Renal cortex interstitium (tissue), 15 donors: ENCODE data around the gene MINDY4B. TPM values are rescaled to one million over a fixed set of nuclear protein-coding genes. Genes with fewer than 3 reads are reported as not detected.

ENCODE experiments used
- DNase-seq, 11 donors: peaks; one replicate each; pipeline ENCODE4 v3.0.0-alpha.2; 2013; ENCODE audit warnings: low read depth in 9 of 11, low spot score in 4 of 11; ENCODE audit errors: extremely low read depth in 1 of 11
- long read RNA-seq, 16 experiments: transcript quantifications; one replicate each; lab custom pipeline, GENCODE V29; 2026
- polyA plus RNA-seq, 3 donors: library from polyadenylated mRNA; unstranded; fragments of 120-200 nt; gene quantifications; one replicate each; pipeline ENCODE4 v1.2.1, GENCODE V29; 2013; ENCODE audit not compliant: insufficient read length in 3 of 3

MINDY4B gene
- not detected for polyA plus RNA-seq
- long read RNA-seq, donor 1: 0 reads
- long read RNA-seq, donor 2: 0 reads
- long read RNA-seq, donor 3: 0 reads
- long read RNA-seq, donor 4: 0 reads
- long read RNA-seq, donor 5: 0 reads
- long read RNA-seq, donor 6: 0 reads
- long read RNA-seq, donor 7: 0 reads
- long read RNA-seq, donor 8: 0 reads
- long read RNA-seq, donor 9: 0 reads
- long read RNA-seq, donor 10: 0 reads
- long read RNA-seq, donor 11: 0 reads
- long read RNA-seq, donor 12: 0 reads
- long read RNA-seq, donor 13: 0 reads
- long read RNA-seq, donor 14: 0 reads
- long read RNA-seq, donor 15: 0 reads
- long read RNA-seq, donor 16: 0 reads

DNA sequence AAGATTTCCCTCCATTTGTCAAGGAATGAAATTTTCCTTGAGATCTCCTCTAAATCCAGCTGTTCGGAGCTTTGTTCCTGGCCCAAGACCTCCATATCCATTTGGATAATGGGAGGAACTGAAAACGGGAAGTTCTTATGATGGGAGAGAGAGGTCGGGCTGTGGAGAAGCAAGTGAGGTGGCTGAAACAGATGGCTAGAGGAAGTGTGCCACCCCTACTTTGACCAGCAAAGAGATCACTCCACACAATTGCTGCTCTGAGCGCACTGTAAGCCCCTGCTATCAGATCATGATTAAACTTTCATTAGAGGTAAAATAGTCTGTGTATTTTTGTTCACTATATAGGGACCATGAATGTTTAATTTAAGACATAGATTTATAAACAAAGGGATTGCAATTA lies at the start of gene MINDY4B:
Gene MINDY4B, minus strand, starts transcription at position 101 of the 400 bp plus-strand sequence. Its CDS starts 0 bp downstream, at position 101.
- no peak for DNase-seq

DNA sequence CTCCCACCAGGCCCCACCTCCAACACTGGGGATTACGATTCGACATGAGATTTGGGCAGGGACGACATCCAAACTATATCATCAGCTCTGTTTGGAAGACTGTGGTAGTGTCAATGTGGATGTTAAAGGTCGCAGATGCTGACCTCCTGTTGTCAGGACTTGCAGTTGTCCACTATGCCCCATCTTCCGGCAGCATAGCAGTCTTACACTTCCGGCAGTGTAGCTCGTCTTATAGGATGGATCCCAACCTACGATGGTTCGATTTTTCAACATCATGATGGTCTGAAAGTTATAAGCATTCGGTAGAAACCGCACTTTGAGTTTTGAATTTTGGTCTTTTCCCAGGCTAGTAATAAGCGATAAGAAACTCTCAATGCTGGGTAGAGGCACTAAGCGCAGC lies 46.7 kb upstream of the MINDY4B start:
- DNase-seq: no peak

DNA sequence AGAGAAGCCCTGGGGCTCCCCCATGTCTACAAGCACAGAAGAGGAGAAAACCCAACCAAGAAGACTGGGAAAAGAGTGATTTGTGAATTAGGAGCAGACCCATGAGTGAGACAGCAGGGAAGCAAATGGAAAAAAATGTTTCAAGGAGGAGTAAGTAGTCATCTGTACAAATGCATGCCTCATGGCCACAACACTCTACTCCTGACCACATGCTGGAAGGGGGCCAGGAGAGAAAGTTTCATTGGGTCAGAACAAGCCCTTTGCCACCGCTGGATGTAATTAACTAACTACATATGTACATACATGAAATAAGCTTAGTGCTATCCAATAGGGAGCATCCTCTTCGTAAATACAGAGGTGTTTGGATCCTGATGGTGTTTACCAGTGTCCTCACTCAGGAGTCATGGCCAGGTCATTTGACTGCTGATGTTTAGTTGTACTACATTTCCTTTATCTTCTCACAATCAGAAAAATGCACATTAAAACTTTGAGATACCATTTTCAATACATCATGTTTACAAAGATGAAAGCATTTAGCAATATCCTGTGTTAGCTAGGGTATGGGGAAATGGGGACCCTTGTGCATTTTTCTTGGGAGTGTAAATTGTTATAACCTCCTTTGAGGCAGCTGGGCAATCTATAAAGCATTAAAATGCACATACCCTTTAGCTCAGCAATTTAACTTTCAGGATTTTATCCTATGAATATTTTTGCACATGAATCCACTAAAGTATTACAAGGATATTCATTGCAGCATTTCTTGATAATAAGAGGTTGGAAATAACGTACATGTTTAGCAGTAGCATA lies 40.2 kb upstream of the MINDY4B start:
- no peak for DNase-seq

DNA sequence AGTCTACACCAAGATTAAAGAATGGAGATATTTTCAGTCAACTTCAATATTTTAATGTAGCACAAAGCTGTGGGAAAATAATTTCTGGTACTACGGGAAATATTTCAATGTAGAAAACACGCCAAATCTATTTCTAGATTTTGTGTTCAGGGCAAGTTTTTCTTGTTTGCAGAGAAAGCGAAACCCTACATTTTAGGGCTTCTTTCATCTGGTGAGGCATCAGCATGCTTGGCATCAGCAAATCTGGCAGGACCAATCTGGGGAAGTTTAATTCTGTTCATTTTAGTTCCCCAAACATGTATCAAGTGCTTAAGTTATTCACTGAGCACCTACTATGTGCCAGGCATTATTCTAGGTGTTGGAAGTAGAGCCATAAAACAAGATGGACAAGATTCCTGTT lies 37.0 kb upstream of the MINDY4B start:
- DNase-seq: no peak

DNA sequence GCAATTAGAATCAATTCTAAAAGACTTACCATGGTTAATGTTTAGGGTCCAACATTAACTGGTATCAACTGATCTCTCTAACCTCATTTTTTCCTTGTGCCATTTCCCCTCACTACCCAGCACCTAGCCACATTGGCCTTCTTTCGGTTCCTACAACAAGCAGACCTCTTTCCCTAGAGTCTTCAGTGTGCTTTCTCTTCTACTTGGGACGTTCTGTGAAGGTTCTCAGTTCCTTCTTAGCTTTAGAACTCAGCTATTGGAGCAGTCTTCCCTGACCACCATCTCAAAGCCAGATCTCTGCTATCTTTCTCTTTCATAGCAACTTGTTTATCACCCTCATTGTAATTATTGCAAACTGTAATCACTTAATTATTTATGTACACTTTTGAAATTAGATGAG lies 31.5 kb upstream of the MINDY4B start:
- no peak for DNase-seq

DNA sequence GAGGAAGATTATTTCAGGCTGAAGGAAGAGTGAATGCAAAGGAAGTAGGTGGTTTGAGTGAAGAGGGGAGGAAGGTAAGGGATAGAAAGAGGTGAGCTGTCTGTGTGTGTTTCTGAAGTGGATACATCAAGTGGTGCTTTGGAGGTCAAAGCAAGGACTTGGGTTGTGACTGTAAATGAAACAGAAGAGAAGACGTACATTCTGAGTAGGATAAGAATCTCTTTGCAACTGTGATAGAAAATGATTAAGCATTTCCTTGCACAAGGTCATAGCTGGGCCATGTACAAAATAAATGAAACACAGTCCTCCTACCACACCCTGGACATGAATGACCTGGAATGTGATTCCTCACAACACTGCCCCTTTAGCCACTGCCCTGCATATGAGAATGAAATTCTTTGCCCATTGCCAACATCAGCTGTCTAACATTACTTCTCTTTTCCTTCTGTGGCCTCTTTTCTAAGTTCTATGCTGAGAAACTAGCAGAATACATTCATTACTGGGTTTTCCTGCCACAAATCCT lies 28.3 kb upstream of the MINDY4B start:
- DNase-seq: no peak

DNA sequence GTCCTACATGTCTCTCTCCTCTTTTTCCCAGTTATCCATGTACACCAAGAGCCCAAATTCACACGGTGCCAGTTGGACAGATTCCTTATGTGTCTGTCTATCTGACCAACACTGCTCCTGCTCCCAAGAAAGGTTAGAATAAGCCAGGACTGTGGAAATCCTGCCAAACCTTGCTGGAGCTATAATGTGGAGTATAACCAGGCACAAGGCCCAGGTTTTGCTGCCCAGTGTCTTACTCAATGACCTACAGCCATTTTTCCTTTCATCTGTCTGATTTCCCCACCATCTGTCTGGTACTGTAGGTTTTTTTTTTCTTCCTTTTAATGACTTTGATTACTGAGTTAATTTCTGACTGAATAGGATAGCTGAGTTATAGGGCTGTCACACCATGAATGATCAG lies 26.5 kb upstream of the MINDY4B start:
- DNase-seq: no peak

DNA sequence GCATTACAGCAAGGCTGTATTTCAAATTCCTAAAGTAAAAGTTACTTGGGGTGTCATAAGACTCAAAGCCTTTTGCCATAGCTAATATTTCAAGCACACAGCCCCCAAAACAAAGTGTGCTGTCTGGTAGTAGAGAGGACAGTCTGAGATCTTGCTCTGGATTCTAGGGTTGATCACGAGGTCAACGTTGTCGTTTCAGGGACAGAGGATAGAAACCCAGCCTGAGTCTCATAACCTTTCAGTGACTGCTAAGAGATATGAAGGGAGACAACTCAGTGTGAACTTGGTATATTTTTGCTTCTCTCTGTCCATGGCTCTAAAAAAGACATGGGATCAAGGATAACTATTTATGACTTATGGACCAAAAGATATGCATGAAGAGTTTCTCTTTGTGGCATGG lies 25.6 kb upstream of the MINDY4B start:
- DNase-seq: no peak

DNA sequence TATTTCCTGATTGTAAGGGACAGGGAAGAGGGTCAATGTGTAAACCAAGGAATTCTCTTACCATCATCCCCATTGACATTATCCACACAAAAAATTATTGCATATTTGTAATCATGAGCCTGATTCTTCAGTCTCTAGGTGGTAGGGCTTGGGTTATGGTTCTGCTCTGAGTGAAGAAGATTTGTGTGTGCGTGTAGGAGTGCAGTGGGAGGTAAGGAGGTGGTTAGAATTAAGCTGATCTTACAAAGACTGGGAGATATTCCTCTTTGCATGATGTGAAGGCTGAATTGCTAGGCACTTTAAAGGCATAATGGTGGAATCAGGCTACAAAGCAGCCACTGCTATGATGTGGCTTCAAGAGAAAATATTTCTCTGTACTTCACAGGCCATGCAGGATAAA lies 23.0 kb upstream of the MINDY4B start:
- DNase-seq: no peak

DNA sequence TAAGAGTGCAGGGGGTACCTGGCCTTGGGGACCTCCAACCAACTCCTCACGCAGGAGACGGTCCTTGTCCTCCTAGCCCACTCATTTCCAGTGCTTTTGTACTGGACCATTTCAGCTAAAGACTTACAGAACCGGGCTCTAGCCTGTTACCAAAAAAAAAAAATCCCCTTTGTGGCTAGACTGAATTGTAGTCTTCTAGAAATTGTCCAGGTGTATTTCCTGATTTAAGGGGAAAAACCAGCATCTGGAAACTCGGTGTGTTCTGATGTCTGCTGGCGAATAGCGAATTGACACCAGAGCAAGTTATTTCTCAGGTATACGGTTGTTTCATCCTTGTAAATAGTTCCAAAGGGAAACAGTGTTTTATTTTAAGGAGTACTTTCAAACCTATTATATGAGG lies 21.1 kb upstream of the MINDY4B start:
- no peak for DNase-seq

DNA sequence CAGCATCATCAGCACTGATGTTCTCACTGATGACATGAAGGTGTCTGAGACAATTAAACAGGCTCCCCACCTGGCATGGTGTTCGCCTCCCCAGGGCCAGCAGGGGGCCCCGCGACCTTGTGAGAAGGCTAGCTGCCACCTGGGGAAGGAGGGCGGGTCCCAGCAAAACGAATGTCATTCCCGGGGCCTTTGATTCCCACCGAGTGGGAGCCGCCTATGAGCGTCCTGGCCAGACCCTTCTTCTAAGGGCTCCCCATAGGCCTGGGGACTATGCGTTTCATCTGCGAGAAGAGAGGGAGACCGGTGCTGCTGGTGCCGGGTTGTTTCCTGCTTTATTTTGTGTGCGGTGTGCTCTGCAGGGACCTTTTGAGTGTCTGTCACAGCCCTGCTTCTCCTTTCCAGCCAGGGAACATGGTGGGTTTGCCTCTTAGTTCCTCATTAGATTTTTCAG lies 20.5 kb upstream of the MINDY4B start:
- peak in 1 of 11 donors; percentile 21 for DNase-seq

DNA sequence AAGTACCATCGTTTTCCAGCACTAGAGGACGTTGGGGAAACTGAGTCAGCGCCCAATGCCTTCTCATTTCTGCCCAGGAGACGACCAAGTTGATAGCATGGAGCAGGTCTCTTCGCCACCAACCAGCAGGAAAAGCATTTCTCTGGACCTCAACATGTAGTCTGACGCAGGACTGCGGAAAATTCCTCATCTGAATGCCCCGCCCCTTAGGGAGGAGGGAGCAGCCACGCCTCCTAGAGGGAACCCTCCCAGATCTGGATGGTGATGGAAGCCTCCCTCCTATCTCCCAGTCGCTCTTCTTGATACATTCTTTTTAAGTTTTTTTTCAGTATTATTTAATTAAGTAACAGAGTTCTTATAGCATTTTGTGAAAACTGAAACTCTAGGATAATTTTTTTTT lies 17.4 kb upstream of the MINDY4B start:
- no peak for DNase-seq

DNA sequence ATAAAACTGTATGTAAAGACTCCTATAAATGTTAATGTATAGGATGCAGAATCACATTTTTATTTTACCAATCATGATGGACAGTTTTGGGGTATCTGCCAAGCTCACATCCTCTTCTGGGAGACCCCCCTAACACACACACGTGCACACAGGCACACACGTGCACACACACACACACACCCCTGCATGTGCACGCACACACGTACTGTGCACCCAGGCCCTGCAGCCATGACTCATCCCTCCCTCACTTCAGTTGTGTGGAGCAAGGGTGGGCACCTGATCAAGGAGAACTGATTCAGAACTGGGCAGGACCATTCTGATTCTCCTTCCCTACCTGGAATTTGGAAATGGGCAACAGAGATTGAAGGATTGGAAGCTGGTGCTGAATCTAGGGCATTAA lies 16.0 kb upstream of the MINDY4B start:
- DNase-seq: no peak

DNA sequence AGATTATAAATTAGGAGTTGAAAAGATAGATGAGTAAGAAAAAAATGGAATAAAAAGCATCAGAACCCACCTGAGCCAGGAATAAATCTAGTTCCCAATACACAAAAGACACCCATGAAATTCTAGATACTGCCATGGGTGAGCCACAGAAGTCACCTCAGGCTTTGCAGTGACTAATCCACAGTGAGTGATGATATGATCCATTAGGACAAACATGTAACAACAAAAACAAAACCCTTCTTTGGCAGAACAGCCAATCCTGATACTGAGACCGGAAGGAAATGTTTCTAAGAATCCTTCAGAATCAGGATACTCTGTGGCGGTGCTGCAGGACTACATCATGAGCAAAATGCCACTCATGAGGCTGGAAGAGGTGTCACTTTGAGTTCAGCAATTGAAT lies 15.0 kb upstream of the MINDY4B start:
- no peak for DNase-seq

DNA sequence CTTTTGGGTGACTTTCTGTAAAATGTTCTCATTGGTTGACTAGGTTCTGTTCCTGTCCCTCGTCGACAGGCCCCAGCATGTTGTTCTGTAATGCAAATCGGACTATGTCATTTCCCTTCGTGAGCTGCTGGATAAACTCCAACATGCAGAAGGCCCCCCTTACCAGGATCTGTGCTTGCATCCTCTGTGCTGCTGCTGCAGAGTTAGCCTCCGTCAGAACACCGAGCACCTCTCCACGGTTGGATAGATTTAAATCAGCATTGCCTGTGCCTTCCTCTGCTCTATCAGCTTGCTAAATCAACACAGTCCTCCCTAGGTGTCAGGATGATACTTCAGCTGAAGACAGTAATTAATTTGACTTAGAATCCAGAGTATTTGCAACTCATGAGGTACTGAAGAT lies 12.7 kb upstream of the MINDY4B start:
- peak in 1 of 11 donors; percentile 39 for DNase-seq

DNA sequence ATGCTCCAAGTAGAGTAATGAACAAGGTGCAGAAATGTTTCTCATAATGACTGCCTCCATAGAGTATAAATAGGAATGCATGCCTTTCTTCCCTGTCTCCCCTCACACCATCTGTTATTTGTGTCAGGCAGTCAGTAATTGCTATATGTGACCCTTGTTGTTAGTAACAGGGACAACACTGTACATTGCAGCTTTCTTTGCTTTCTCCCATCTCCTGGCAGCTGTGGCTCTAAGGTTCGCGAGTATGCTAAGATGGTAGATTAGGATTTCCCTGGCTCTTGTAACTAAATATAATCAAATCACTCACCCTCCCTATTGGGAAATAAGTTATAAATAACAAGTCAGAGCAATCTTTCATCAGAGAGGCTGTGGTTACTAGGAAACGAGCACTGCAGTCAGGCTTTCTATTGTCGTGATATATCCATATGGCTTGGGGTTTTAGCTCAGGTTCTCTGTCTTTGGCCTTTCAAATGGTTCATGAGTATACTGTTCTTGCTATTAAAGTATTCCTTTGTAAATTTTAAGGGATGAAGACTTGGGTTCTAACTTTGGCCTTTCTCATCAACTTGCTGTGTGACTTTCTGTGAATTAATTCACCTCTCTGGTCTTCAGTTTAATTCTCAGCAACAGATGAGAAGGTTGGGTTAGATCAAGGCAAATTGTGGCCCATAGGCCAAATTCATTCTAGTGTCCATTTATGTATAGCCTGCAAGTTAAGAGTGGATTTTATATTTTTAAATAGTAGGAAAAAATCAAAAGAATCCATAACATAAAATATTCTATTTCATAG lies 8.1 kb upstream of the MINDY4B start:
- peak in 2 of 11 donors; percentile 19 to 39 for DNase-seq

DNA sequence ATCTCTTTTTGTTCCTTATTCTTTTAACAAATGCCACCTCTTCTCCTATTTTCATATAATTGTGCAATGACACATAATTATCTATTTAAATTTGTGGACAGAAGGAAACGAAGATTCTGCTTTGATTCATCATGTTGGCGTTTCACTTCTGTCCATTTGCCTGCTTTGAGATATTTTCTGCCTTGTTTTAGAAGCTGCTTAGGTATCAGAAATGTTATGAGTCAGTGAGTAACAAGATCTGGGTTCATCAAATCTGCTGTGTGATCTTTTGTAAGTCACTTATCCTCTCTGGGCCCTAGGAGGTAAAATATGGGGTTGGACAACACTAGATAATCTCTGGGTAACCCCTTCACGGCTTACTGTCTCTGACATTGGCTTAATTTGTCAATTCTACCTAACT lies 7.3 kb upstream of the MINDY4B start:
- DNase-seq: no peak

DNA sequence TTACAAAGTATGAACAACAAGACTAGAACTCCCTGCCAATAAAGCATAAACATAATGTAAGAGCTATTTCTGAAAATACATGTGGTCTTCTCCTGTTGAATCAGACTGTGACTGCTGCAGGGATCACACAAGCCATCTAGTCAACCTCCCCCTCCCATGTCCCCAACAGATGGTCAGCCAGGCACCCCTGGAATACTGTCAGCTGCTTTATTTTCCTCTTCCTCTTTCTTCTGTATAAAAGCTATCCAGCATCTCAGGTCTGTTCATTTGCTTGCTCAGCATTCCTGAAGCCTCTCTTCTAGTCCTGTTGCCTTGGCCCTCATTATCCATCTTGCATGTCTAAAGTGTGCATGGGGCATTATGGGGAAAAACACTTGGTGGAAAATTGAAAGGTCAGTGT lies 6.5 kb upstream of the MINDY4B start:
- no peak for DNase-seq

DNA sequence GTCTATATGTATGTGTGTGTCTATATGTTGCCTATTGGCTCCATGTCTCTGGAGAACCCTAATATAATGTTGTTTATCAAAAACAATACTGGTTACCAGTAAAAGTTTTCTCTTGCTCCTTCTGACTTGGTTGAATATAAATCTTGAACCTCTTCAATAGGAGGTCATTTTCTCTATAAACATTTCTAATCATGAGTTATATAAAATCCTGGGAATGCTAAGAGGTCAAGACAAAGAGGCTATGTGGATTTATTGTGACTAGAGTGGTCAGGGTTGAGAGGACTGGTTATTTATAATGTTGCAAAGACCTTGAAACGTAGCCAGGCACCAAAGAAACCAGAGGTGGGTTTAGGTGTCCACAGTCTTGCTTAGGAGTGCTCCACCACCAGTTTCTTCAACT lies 1.2 kb upstream of the MINDY4B start:
- DNase-seq: peak in 2 of 11 donors; percentile 19 to 43
